Measurements from ENCODE around the gene IFNL3.
"Not testable (repeated sequence)": the region's sequence is repeated elsewhere in the genome, so short reads cannot be mapped to it uniquely, and the experiment has no call there.

- not testable (repeated sequence) for TF ChIP-seq CTCF (IDR thresholded peaks at IDR 0.05 in 4 of 5, conservative IDR thresholded peaks at IDR 0.05 in 1 of 5); POLR2A (IDR thresholded peaks at IDR 0.05)
Measured at GRCh38 chr19:39269369-39269768, 24.6 kb upstream of the IFNL3 start.

All from gastrocnemius medialis (tissue), 4 donors.